Activated CD4-positive, alpha-beta T cell treated with anti-CD3 and anti-CD28 coated beads for 48 hours (primary cell): ENCODE results near the gene VWA1.
A peak's percentile ranks its signal among the peaks of the same experiment; 100 is the strongest.
"Not testable (repeated sequence)": the region's sequence is repeated elsewhere in the genome, so short reads cannot be mapped to it uniquely, and the experiment has no call there.

Source experiments
- DNase-seq: peaks from one replicate; pipeline ENCODE4 v3.0.0-alpha.2; 2020

The VWA1 gene

GRCh38 chr1:1459711-1460110 is 24.2 kb downstream of the VWA1 start:
- DNase-seq, result not testable (repeated sequence)

GRCh38 chr1:1460540-1461130 is 25.1 kb downstream of the VWA1 start:
- DNase-seq, result no peak

- no peak for DNase-seq
Observed at GRCh38 chr1:1461721-1462317, 26.3 kb downstream of the VWA1 start.

GRCh38 chr1:1462318-1462966 is 27.0 kb downstream of the VWA1 start:
- no peak for DNase-seq

GRCh38 chr1:1463312-1463711 is 27.8 kb downstream of the VWA1 start:
- no peak for DNase-seq

- not testable (repeated sequence) for DNase-seq
Observed at GRCh38 chr1:1468196-1468985, 32.9 kb downstream of the VWA1 start.

GRCh38 chr1:1470626-1471388 is 35.3 kb downstream of the VWA1 start:
- DNase-seq, result no peak

- peak; percentile 97 for DNase-seq
Observed at GRCh38 chr1:1471389-1472052, 36.0 kb downstream of the VWA1 start, which contains the start of gene ATAD3B. Gene ATAD3B, plus strand, starts transcription at chr1:1471765. Its CDS starts 120 bp downstream, at chr1:1471885.

- peak; percentile 26 for DNase-seq
Observed at GRCh38 chr1:1472053-1472876, 36.8 kb downstream of the VWA1 start.

GRCh38 chr1:1476011-1476410 is 40.5 kb downstream of the VWA1 start:
- not testable (repeated sequence) for DNase-seq

GRCh38 chr1:1477206-1477605 is 41.7 kb downstream of the VWA1 start:
- DNase-seq, result no peak

GRCh38 chr1:1479547-1480487 is 44.3 kb downstream of the VWA1 start:
- DNase-seq, result no peak

- not testable (repeated sequence) for DNase-seq
Observed at GRCh38 chr1:1480488-1480867, 45.0 kb downstream of the VWA1 start.

GRCh38 chr1:1481811-1482210 is 46.3 kb downstream of the VWA1 start:
- not testable (repeated sequence) for DNase-seq

GRCh38 chr1:1482856-1483255 is 47.4 kb downstream of the VWA1 start:
- no peak for DNase-seq

GRCh38 chr1:1483714-1484113 is 48.2 kb downstream of the VWA1 start:
- no peak for DNase-seq

GRCh38 chr1:1484976-1485750 is 49.7 kb downstream of the VWA1 start:
- not testable (repeated sequence) for DNase-seq

GRCh38 chr1:1485755-1486317 is 50.3 kb downstream of the VWA1 start:
- not testable (repeated sequence) for DNase-seq

GRCh38 chr1:1487701-1488100 is 52.2 kb downstream of the VWA1 start:
- DNase-seq, result no peak
